ENCODE data around the gene FAF1.
"Not testable (repeated sequence)": the region's sequence is repeated elsewhere in the genome, so short reads cannot be mapped to it uniquely, and the experiment has no call there.

Gene FAF1

DNA sequence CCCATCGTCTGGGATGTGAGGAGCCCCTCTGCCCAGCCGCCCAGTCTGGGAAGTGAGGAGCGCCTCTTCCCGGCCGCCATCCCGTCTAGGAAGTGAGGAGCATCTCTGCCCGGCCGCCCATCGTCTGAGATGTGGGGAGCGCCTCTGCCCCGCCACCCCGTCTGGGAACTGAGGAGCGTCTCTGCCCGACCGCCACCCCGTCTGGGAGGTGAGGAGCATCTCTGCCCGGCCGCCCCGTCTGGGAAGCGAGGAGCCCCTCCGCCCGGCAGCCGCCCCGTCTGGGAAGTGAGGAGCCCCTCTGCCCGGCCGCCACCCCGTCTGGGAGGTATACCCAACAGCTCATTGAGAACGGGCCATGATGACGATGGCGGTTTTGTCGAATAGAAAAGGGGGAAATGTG is 7.5 kb downstream of the FAF1 start:
- DNase-seq: not testable (repeated sequence)

DNA sequence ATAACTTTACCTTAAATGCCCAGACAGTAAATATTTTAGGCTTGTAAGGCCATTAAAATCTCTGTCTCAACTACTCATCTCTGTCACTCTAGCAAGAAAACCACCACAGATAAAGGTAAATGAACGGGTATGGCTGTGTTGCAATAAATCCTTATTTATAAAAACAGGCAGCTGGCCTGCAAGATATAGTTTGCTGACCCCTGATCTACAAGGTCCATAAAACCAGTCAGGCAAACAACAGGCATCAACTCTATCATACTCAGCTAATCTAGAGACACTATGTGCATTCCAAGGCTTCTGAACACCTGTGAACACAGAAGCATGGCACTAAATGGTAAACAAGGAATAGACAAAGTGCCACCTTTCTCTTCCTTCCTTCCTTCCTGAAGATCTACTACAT is 9.7 kb downstream of the FAF1 start:
- no peak for DNase-seq

DNA sequence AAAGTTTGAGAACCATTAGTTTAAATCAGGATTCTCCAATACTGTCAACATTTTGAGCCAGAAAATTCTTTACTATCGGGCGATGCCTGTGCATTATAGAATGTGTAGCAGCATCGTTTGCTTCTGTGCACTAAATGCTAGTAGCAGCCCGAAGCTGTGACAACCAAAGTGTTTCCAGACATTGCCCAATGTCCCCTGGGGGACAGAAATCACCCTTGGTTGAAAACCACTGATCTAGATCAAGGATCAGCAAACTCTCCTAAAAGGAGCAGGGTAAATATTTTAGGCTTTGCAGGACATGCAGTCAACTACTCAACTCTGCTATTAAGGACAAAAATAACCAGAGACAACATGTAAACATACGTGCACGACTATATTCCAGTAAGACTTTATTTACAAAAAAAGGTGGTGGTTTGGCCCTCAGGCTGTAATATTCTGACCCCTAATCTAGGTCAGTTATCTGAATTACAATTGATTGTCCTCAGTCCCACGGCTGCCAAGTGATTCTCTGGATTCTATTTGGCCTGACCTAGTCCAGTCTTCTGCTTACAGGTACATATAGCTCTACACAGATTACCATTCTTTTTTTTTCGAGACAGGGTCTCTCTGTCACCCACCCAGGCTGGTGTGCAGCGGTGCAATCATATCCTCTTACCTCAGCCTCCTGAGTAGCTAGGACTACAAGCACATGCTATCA is 10.6 kb downstream of the FAF1 start:
- DNase-seq: no peak

DNA sequence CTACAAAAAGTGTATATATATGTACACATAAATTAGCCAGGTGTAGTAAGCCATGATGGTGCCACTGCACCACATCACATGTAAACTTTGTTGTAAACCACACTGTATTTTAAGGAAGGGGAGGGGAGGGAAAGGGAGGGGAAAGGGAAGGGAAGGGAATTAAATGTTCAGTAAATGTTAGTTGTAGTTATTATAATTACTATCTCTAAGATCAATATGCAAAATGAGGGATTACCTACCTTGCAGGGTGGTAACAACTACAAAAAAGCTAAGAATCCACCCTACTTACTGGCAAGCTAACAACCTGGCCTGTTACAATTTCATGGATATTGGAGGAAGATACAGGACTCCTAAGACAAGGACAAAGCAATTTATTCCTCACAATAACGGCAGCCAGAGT is 17.7 kb downstream of the FAF1 start:
- DNase-seq: no peak

DNA sequence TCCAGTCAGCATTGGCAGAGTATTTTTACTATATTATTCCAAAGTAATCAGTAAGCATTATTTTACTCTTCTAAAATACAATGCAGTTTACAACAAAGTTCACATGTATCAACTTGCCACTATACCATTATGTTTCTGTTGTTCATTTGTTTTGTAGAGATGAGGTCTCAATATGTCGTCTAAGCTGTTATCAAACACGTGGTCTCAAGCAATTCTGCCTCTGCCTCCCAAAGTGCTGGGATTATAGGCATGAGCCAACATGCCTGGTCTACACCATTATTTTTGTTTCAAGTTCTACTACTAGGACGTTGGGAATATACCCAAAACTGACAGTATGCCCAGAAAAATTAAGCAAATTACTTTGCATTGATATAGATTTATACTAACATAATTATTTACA is 19.8 kb downstream of the FAF1 start:
- DNase-seq: no peak

DNA sequence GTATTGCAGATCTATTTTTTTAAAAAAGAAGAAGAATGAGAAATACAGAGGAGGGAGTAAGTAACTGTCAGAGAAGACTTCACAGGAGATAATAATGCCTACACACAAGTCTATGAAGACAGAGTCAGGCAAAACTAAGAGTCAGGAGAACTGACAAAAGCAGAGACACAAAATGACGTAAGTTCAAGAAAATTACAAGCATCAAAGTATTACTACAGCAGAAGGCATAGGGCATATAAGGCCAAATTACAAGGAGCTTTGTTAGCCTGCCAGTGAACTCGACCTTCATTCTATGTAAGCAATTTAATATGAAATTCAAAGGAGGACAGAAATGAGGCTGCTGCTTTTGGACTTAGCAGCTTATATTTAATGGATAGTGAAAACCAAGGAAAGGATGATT is 23.7 kb downstream of the FAF1 start:
- no peak for DNase-seq

DNA sequence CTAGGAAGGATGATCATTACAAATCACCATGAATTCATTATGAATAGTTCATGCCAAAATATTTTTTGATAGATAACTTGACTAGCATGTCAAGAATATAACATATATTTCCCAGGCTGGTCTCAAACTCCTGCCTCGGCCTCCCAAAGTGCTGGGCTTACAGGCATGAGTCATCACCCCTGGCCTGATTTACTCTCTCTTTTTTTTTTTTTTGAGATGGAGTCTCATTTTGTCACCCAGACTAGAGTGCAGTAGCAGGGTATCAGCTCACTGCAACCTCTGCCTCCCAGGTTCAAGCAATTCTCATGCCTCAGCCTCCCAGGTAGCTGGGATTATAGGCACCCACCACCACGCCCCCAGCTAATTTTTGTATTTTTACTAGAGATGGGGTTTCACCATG is 24.8 kb downstream of the FAF1 start:
- not testable (repeated sequence) for DNase-seq

DNA sequence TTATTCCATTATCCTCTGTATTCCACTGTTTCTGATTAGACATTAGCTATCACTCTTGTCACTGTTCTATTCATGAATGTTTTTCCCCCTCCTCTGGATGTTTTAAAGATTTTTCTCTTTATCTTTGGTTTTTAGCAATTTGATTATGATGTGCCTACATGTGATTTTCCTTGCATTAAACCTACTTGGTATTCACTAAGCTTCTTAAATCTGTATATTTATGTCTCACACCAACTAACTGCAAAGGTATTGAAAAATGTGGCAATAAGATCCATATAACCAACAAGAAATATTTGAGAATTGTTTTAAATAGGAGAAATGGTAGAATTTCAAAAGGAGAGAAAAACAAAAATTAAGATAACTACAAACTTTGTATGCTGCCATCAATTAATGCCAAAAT is 25.2 kb downstream of the FAF1 start:
- no peak for DNase-seq

DNA sequence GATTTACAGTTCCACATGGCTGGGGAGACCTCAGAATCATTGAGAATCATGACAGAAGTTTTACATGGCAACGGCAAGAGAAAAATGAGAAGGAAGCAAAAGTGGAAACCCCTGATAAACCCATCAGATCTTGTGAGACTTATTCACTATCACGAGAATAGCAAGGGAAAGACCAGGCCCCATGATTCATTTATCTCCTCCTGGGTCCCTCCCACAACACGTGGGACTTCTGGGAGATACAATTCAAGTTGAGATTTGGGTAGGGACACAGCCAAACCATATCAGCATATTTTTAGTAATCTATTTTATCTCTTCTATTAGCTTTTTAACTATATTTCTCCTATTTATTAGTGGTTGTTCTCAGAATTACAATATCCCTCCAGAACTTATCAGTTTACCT is 26.3 kb downstream of the FAF1 start:
- DNase-seq: not testable (repeated sequence)

DNA sequence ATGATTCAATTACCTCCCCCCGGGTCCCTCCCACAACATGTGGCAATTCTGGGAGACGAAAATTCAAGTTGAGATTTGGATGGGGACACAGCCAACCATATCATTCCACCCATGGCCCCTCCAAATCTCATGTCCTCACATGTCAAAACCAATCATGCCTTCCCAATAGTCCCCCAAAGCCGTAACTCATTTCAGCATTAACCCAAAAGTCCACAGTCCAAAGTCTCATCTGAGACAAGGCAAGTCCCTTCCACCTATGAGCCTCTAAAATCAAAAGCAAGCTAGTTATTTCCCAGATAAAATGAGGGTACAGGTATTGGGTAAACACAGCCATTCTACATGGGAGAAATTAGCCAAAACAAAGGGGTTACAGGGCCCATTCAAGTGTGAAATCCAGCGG is 28.0 kb downstream of the FAF1 start:
- not testable (repeated sequence) for DNase-seq

DNA sequence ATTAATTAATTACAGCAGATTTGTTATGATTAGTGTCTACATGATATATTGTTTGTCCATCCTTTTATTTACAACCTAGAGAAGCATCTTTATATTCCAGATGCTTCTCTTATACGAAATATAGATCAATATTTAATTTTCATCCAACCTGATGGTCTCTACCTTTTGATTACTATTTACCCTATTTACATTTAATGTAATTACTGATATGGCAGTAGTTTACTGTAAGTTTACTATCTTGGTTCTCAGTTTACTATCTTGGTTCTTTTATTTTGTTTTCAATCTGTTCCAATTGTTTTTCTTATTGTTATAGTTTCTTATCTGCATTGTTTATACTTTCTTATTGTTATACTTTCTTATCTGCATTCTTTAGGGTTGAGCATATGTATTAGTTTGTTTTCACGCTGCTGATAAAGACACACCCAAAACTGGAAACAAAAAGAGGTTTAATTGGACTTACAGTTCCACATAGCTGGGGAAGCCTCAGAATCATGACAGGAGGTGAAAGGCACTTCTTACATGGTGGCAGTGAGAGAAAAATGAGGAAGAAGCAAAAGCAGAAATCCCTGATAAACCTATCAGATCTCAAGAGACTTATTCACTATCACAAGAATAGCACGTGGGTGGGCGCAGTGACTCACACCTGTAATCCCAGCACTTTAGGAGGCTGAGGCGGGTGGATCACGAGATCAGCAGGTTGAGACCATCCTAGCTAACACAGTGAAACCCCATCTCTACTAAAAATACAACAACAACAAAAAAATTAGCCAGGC is 28.9 kb downstream of the FAF1 start:
- DNase-seq: no peak

DNA sequence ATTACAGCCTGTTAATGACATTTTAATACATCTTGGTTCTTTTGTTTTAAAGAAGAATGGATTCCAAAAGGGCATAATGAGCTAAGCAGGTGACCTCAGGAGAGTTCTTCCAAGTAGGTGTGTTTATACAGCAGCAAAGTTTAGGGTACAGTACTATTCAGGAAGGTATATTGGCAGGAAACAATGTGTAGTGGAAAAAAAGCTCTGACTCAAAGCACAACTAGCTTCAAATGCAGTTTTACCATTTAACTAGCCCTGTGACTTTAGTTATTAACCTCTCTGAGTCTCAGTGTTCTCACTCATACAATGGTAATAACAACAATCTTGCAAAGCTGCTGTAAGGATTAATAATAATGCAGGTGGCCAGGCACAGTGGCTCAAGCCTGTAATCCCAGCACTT is 29.9 kb downstream of the FAF1 start:
- no peak for DNase-seq

DNA sequence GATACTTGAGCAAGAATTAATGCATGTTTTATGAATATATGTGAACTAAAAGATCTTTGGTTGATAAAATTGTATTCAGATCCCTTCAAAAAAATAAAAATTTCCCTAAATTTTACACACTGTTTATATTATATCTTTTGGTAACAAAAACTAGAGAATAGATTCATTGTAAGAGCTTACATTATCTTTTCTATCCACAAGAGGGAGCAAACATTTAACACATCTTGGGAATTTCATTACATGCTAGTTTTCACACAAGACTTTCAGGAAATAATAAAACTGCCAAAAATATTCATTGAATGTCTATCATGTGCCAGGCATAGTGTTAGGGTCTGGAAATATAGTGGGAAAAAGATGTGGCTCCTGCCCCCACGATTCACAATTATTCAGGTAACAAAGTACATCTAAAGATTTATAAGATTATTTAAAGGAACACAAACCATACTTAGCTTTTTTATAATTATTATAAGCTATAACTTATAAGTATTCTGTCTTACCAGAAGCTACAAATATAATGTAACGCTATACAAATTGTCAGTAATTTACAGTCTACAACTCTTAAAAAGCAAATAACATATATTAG is 30.6 kb downstream of the FAF1 start:
- DNase-seq: peak; percentile 41

DNA sequence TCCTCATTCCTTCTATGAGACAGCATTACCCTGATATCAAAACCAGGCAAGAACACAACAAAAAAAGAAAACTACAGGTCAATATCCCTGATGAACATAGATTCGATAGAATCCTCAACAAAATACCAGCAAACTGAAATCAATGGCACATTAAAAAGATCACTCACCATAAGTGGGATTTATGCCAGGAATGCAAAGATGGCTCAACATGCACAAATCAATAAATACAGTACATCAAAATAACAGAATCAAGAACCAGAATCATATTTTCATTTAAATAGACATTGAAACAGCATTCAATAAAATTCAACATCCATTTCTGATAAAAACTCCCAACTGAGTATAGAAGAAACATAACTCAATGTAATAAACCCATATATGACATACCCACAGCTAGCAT is 36.5 kb downstream of the FAF1 start:
- no peak for DNase-seq

DNA sequence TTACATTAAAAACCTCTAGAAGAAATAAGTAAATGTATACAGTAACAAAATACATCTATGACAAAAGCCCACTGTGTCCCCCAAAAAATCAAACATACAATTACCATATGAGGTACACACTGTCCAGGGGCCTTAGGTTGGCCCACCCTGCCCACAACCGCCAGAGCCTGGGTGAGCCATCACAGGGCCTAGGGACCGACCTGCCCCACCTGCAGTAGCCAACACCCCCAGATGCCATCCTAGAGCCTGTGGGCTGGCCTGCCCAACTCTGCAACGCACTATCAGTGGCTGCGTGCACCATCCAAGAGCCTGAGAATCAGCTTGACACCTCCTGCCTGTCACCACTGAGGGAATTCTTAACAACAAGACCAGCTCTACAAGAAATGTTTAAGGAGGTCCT is 39.0 kb downstream of the FAF1 start:
- DNase-seq: no peak

DNA sequence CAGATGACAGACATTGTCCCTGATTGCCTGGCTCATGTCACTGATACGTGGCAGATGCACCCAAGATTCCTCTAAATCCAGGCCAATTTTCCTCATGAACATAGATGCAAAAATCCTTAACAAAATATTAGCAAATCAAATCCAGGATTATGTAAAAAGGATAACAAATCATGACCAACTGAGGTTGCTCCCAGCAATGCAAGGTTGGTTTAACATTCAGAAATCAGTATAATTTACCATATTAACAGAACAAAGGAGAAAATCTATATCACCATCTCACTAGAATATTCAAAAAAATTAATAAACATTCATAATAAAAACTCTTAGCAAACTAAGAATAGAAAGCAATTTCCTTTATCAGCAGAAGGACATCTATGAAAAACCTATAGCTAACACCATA is 39.7 kb downstream of the FAF1 start:
- DNase-seq: no peak

DNA sequence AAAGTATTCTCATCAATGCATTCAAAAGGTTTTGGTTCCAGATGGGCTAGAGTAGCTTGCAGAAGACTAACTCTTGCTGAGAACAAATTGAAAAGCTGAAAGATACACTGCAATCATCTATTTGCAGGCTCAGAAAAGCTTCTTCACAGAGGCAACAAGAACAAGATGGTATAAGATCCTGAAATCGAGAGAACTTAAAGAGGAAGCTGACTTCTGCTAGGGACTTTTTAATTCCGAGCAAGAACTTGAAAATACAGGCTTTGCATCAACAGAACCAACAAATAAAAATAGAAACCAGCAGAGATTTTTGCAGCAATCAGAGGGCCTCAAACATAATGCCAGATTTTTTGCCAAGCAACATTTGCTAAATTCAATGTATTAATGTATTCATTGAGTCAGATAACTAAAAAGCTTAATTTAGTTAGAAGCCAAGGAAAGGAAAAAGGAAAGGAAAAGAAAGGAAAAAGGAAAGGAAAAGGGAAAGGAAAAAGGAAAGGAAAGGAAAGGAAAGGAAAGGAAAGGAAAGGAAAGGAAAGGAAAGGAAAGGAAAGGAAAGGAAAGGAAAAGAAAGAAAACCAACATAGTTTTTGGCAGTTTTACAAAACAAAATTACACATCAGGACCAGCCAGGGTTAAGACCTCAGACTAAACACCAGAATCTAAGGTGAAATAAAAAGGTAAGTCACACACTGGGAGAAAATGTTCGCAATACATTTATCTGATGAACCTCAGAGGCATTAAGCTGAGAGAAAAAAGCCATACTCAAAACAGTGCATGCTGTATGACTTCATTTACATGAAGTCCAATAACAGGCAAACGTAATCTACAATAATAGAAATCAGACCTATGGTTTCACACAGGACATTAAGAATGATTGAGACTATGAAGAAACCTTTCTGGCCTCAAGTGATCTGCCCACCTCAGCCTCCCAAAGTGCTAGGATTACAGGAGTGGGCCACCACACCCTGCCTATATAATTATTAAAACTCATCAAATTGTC is 42.6 kb downstream of the FAF1 start:
- DNase-seq: no peak

DNA sequence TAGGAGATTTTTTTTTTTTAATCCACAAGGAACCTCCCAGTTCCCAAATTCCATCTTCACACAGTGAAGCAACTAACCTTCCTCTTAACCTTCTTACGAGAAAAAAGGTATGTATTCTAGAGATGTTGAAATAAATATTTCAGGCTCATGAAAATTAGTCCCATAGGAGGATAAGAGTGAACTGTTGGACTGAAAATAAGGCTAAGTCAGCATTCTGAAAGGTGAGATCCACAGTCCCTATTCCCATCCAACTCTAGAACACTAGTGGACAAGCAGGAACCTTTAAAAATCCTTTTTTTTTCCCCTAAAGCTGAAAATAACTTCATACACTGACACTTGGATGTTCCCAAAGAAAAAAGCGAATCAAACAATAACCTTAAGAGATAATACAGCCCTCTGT is 44.4 kb downstream of the FAF1 start:
- DNase-seq: no peak

DNA sequence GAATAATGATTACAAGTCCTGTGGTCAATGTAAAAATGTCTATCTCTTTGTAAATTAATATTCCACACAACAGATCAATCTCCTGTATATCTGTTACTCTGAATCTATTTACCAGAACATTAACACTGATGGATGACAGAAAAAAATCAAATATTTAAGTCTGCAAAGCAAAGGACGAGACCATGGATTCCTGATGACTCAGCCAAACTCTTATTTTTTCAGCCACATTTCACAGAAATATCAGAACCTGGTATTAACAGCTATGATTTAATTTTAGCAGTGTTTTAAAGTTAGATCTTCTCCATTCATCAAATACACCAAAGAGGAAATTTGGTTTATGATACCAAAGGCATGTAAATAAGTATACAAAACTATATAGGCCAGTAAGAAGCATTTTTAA is 46.1 kb downstream of the FAF1 start:
- no peak for DNase-seq

DNA sequence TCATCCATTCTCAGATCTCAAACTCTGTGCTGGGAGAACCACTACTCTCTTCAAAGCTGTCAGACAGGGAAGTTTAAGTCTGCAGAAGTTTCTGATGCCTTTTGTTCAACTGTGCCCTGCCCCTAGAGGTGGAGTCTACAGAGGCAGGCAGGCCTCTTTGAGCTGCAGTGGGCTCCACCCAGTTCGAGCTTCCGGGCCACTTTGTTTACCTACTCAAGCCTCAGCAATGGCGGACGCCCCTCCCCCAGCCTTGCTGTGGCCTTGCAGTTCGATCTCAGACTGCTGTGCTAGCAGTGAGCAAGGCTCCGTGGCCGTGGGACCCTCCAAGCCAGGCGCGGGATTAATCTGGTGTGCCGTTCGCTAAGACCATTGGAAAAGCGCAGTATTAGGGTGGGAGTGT is 49.7 kb downstream of the FAF1 start:
- not testable (repeated sequence) for DNase-seq

DNA sequence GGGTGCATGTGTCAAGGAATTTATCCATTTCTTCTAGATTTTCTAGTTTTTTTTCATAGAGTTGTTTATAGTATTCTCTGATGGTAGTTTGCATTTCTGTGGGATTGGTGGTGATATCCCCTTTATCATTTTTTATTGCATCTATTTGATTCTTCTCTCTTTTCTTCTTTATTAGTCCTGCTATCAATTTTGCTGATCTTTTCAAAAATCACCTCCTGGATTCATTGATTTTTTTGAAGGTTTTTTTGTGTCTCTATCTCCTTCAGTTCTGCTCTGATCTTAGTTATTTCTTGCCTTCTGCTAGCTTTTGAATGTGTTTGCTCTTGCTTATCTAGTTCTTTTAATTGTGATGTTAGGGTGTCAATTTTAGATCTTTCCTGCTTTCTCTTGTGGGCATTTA is 52.5 kb downstream of the FAF1 start:
- DNase-seq: not testable (repeated sequence)

DNA sequence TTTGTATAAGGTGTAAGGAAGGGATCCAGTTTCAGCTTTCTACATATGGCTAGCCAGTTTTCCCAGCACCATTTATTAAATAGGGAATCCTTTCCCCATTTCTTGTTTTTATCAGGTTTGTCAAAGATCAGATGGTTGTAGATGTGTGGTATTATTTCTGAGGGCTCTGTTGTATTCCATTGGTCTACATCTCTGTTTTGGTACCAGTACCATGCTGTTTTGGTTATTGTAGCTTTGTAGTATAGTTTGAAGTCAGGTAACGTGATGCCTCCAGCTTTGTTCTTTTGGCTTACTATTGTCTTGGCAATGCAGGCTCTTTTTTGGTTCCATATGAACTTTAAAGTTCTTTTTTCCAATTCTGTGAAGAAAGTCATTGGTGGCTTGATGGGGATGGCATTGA is 54.0 kb downstream of the FAF1 start:
- not testable (repeated sequence) for DNase-seq

DNA sequence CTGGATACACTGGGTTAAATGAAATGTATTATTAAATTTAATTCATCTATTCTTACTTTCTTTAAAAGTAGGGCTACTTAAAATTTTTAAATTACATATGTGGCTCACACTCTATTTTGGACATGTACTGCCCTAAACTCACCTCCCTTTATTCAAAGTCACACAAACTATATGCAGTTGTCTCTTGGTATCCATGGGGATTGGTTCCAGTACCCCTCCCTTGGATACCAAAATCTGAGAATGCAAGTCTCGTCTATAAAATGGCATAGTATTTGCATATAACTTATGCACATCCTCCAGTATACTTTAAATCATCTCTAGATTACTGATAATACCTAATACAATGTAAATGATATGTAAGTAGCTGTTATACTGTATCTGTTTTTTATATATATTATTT is 57.6 kb downstream of the FAF1 start:
- DNase-seq: no peak
